Hepatocyte (in vitro differentiated cells): Measurements from ENCODE around the gene PRAMEF2.
"Not testable (repeated sequence)": the region's sequence is repeated elsewhere in the genome, so short reads cannot be mapped to it uniquely, and the experiment has no call there.

ENCODE experiments used
- EZH2 ChIP-seq: fragments of 200-600 bp; sonication (generic); IDR thresholded peaks from 2 replicates; pipeline ENCODE4 v1.6.1; 2016; ENCODE audit warnings: antibody characterized with exemption, mild to moderate bottlenecking, borderline replicate concordance
- TF ChIP-seq, protein P1 (sequence below): fragments of 200-600 bp; sonication (generic); IDR thresholded peaks from 2 replicates; pipeline ENCODE4 v1.5.1; 2016; ENCODE audit warnings: antibody characterized with exemption, mild to moderate bottlenecking; ENCODE audit not compliant: poor library complexity

DNA sequence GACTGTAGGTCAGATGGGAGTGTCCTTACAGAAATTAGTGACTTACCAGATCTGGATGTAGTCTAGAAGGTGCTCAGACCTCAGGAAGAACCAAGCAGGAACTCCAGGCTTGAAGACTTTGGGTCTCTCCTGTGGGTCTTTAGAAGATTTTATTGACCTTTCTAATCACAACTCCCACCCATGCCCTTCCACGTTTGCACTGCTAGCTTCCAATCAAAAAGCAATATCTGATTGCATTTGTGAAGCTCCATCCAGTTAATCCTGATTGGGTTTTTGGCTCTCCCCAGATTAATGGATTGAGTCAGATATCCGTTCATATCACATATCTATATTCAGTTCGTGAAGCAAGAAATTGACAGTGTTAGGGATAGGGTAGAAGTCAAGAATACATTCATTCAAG is 25.6 kb upstream of the PRAMEF2 start, which contains the start of gene PRAMEF11:
- TF ChIP-seq, protein P1, sequence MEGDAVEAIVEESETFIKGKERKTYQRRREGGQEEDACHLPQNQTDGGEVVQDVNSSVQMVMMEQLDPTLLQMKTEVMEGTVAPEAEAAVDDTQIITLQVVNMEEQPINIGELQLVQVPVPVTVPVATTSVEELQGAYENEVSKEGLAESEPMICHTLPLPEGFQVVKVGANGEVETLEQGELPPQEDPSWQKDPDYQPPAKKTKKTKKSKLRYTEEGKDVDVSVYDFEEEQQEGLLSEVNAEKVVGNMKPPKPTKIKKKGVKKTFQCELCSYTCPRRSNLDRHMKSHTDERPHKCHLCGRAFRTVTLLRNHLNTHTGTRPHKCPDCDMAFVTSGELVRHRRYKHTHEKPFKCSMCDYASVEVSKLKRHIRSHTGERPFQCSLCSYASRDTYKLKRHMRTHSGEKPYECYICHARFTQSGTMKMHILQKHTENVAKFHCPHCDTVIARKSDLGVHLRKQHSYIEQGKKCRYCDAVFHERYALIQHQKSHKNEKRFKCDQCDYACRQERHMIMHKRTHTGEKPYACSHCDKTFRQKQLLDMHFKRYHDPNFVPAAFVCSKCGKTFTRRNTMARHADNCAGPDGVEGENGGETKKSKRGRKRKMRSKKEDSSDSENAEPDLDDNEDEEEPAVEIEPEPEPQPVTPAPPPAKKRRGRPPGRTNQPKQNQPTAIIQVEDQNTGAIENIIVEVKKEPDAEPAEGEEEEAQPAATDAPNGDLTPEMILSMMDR: not testable (repeated sequence)
- TF ChIP-seq EZH2: not testable (repeated sequence)
